GM12891 (cell line): Measurements from ENCODE around the gene RRBP1.

Experiments used
- POLR2A ChIP-seq: IDR thresholded peaks from 2 replicates; pipeline ENCODE4 v1.6.1; 2011; ENCODE audit warnings: low read depth, low read length, control low read depth
- POLR2AphosphoS5 ChIP-seq: IDR thresholded peaks from 2 replicates; pipeline ENCODE4 v1.6.1; 2011; ENCODE audit warnings: low read depth, low read length, control low read depth

GRCh38 chr20:17725094-17725835 is 43.2 kb upstream of the RRBP1 start:
- TF ChIP-seq POLR2A (no peak), POLR2AphosphoS5 (no peak)
